Neuronal stem cell (in vitro differentiated cells): Measurements from ENCODE around the gene UIMC1. TPM values are rescaled to one million over a fixed set of nuclear protein-coding genes. Genes with fewer than 3 reads are reported as not detected.
A peak's percentile ranks its signal among the peaks of the same experiment; 100 is the strongest.
"Not testable (repeated sequence)": the region's sequence is repeated elsewhere in the genome, so short reads cannot be mapped to it uniquely, and the experiment has no call there.

Experiments
- DNase-seq: peaks from one replicate; pipeline ENCODE4 v3.0.0-alpha.2; 2013; ENCODE audit warnings: low spot score
- H2AFZ ChIP-seq: one replicate; pipeline ENCODE4 v1.6.1; 2013; ENCODE audit warnings: mild to moderate bottlenecking, low read length, inconsistent platforms
- H2AK5ac ChIP-seq: 2 replicates; pipeline ENCODE4 v1.6.1; 2013; ENCODE audit warnings: low read depth, mild to moderate bottlenecking, inconsistent platforms, low read length, moderate library complexity, mixed read lengths
- H2BK120ac ChIP-seq: 2 replicates; pipeline ENCODE4 v1.6.1; 2013; ENCODE audit warnings: low read depth, mild to moderate bottlenecking, inconsistent platforms, low read length, moderate library complexity, mixed read lengths
- H2BK12ac ChIP-seq: one replicate; pipeline ENCODE4 v1.6.1; 2013; ENCODE audit warnings: low read length, inconsistent platforms
- H2BK15ac ChIP-seq: 2 replicates; pipeline ENCODE4 v1.6.1; 2013; ENCODE audit warnings: mild to moderate bottlenecking, low read length, inconsistent platforms, mixed read lengths
- H2BK5ac ChIP-seq: one replicate; pipeline ENCODE4 v1.6.1; 2013; ENCODE audit warnings: inconsistent platforms, mild to moderate bottlenecking, low read length, moderate library complexity
- H3K14ac ChIP-seq: one replicate; pipeline ENCODE4 v1.6.1; 2013; ENCODE audit warnings: low read length, inconsistent platforms
- H3K18ac ChIP-seq: 2 replicates; pipeline ENCODE4 v1.6.1; 2013; ENCODE audit warnings: low read length, inconsistent platforms
- H3K23ac ChIP-seq: 2 replicates; pipeline ENCODE4 v1.6.1; 2013; ENCODE audit warnings: low read depth, mild to moderate bottlenecking, mixed read lengths, low read length, inconsistent platforms; ENCODE audit not compliant: poor library complexity
- H3K27ac ChIP-seq: replicated peaks from 3 replicates; pipeline ENCODE4 v1.5.1; 2013; ENCODE audit warnings: low read length, inconsistent platforms
- H3K27me3 ChIP-seq, 3 experiments: 2 replicates each; pipeline ENCODE4 v1.6.1; 2013; ENCODE audit warnings: low read length in 3 of 3, mild to moderate bottlenecking in 2 of 3, inconsistent platforms in 1 of 3, low read depth in 1 of 3, mixed read lengths in 1 of 3, moderate library complexity in 1 of 3; ENCODE audit not compliant: control insufficient read depth in 3 of 3, insufficient read depth in 3 of 3
- H3K36me3 ChIP-seq, 2 donors: replicated peaks in 1 of 2; 2 replicates each; pipeline ENCODE4 v1.6.1; 2013; ENCODE audit warnings: low read length in 2 of 2; ENCODE audit not compliant: control insufficient read depth in 2 of 2, insufficient read depth in 2 of 2
- H3K4ac ChIP-seq: 2 replicates; pipeline ENCODE4 v1.6.1; 2013; ENCODE audit warnings: inconsistent platforms, mild to moderate bottlenecking, low read length, moderate library complexity
- H3K4me1 ChIP-seq, 2 donors: 1 replicate in 1 of 2; 2 replicates in 1 of 2; pipeline ENCODE4 v1.6.1; 2013; ENCODE audit warnings: low read length in 2 of 2, low read depth in 1 of 2; ENCODE audit not compliant: control insufficient read depth in 2 of 2, insufficient read depth in 1 of 2
- H3K4me2 ChIP-seq: one replicate; pipeline ENCODE4 v1.6.1; 2013; ENCODE audit warnings: mild to moderate bottlenecking, low read length, inconsistent platforms; ENCODE audit not compliant: insufficient read depth, poor library complexity, severe bottlenecking
- H3K4me3 ChIP-seq, 2 donors: 2 replicates each; pipeline ENCODE4 v1.5.1; 2013; ENCODE audit warnings: low read length in 2 of 2, mild to moderate bottlenecking in 2 of 2, inconsistent platforms in 1 of 2, moderate library complexity in 1 of 2
- H3K79me1 ChIP-seq: one replicate; pipeline ENCODE4 v1.6.1; 2013; ENCODE audit warnings: low read depth, mild to moderate bottlenecking, inconsistent platforms, low read length, moderate library complexity
- H3K9ac ChIP-seq: one replicate; pipeline ENCODE4 v1.6.1; 2013; ENCODE audit warnings: mild to moderate bottlenecking, low read depth, low read length, inconsistent platforms; ENCODE audit not compliant: poor library complexity
- H3K9me3 ChIP-seq, 2 donors: replicated peaks in 1 of 2; 2 replicates each; pipeline versions ENCODE3 to v1.6.1; 2013; ENCODE audit warnings: low read length in 2 of 2, mild to moderate bottlenecking in 2 of 2, inconsistent platforms in 1 of 2, low read depth in 1 of 2, mixed read lengths in 1 of 2, moderate library complexity in 1 of 2; ENCODE audit not compliant: control insufficient read depth in 2 of 2, insufficient read depth in 1 of 2
- H4K8ac ChIP-seq: one replicate; pipeline ENCODE4 v1.6.1; 2013; ENCODE audit warnings: low read depth, mild to moderate bottlenecking, inconsistent platforms, low read length, moderate library complexity
- H4K91ac ChIP-seq: one replicate; pipeline ENCODE4 v1.6.1; 2013; ENCODE audit warnings: low read length, low read depth, mild to moderate bottlenecking, inconsistent platforms; ENCODE audit not compliant: poor library complexity
- WGBS, 2 donors: extraction: QIAGEN DNeasy Blood & Tissue Kit; methylation state at CpG; one replicate each; pipeline ENCODE4 v1.1.7; 2013; ENCODE audit warnings: missing lambda C conversion rate in 2 of 2, mixed read lengths in 1 of 2; ENCODE audit not compliant: insufficient read length in 2 of 2, insufficient replicate concordance in 1 of 2; ENCODE audit errors: extremely low coverage in 2 of 2; 5-methylcytosine and 5-hydroxymethylcytosine counted together
- polyA plus RNA-seq, 2 experiments: library from polyadenylated mRNA; stranded (reverse); fragments of 200-250 nt; gene quantifications; one replicate each; pipeline ENCODE4 v1.2.3, GENCODE V29; 2013

UIMC1 gene
- polyA plus RNA-seq (2013, experiment 1 of 2), result 25.7 TPM
- 24.6 TPM for polyA plus RNA-seq (2013, experiment 2 of 2)

GRCh38 chr5:177006265-177006972 lies at the start of gene UIMC1:
UIMC1 (minus strand) TSS chr5:177006779; CDS start chr5:176982615, 24,164 bp downstream.
- H3K4ac ChIP-seq, result peak within 1 kb of the TSS; percentile 47
- H3K27me3 ChIP-seq, result no peaks in the 10 kb centered on the region
- no CpG with 5 or more reads among the region's 83 CpGs for WGBS, 2 donors
- H2BK120ac ChIP-seq, result peak within 1 kb of the TSS; percentile 85
- H2BK12ac ChIP-seq, result no peak within 1 kb of the TSS
- peak within 1 kb of the TSS; percentile 98 for H3K27ac ChIP-seq
- peak within 1 kb of the TSS; percentile 80 for H2BK15ac ChIP-seq
- no peak within 1 kb of the TSS for H4K91ac ChIP-seq
- H3K79me1 ChIP-seq, result peaks cover 3% of the 10 kb centered on the region
- peak within 1 kb of the TSS; percentile 98 for H3K14ac ChIP-seq
- H4K8ac ChIP-seq, result peak within 1 kb of the TSS; percentile 65
- peak within 1 kb of the TSS; percentile 64 for H3K4me2 ChIP-seq
- H2AFZ ChIP-seq, result peak within 1 kb of the TSS; percentile 98
- H3K18ac ChIP-seq, result peak within 1 kb of the TSS; percentile 100
- H3K4me3 ChIP-seq, result peak within 1 kb of the TSS; percentile 93 to 97
- H3K36me3 ChIP-seq, result peaks cover 0 to 3% of the 10 kb centered on the region in 2 donors
- peaks cover 3 to 8% of the 10 kb centered on the region in 2 donors for H3K4me1 ChIP-seq
- peaks cover 0 to 2% of the 10 kb centered on the region in 2 donors for H3K9me3 ChIP-seq
- H2AK5ac ChIP-seq, result peak within 1 kb of the TSS; percentile 99
- DNase-seq, result peak; percentile 97
- peak within 1 kb of the TSS; percentile 98 for H3K9ac ChIP-seq
- H3K23ac ChIP-seq, result peak within 1 kb of the TSS; percentile 93
- H2BK5ac ChIP-seq, result peak within 1 kb of the TSS; percentile 99

GRCh38 chr5:177049285-177049684 lies 42.7 kb upstream of the UIMC1 start:
- no peak overlapping the region for H2BK5ac ChIP-seq
- H3K23ac ChIP-seq, result no peak overlapping the region
- H3K4me1 ChIP-seq, result peaks cover 0 to 10% of the 10 kb centered on the region in 2 donors
- no peak for DNase-seq
- H4K91ac ChIP-seq, result no peak overlapping the region
- no peak overlapping the region for H2BK15ac ChIP-seq
- no peak overlapping the region for H3K4ac ChIP-seq
- H3K14ac ChIP-seq, result no peak overlapping the region
- no peak overlapping the region for H3K4me3 ChIP-seq
- no peak overlapping the region for H2BK12ac ChIP-seq
- WGBS, 2 donors, result no CpG with 5 or more reads among the region's 5 CpGs
- no peak overlapping the region for H4K8ac ChIP-seq
- H2AFZ ChIP-seq, result no peak overlapping the region
- H3K9me3 ChIP-seq, result no peaks in the 10 kb centered on the region
- H3K18ac ChIP-seq, result no peak overlapping the region
- H3K4me2 ChIP-seq, result no peak overlapping the region
- peaks cover 13 to 86% of the 10 kb centered on the region in 2 donors for H3K36me3 ChIP-seq
- H3K79me1 ChIP-seq, result no peaks in the 10 kb centered on the region
- H2BK120ac ChIP-seq, result no peak overlapping the region
- H3K27me3 ChIP-seq, result no peaks in the 10 kb centered on the region
- H3K27ac ChIP-seq, result no peak overlapping the region
- H2AK5ac ChIP-seq, result no peak overlapping the region
- H3K9ac ChIP-seq, result no peak overlapping the region

- H3K23ac ChIP-seq, H3K4ac ChIP-seq, H2AFZ ChIP-seq, H3K9me3 ChIP-seq, H3K27ac ChIP-seq, H3K14ac ChIP-seq, H2BK120ac ChIP-seq, H3K4me1 ChIP-seq, H2AK5ac ChIP-seq, H4K91ac ChIP-seq, H2BK12ac ChIP-seq, H3K79me1 ChIP-seq, H4K8ac ChIP-seq, H3K18ac ChIP-seq, DNase-seq, H3K4me2 ChIP-seq, H3K27me3 ChIP-seq, H2BK15ac ChIP-seq, H3K4me3 ChIP-seq, H2BK5ac ChIP-seq, H3K9ac ChIP-seq: not testable (repeated sequence)
- no CpG with 5 or more reads among the region's 7 CpGs for WGBS, 2 donors
- peaks cover 15 to 87% of the 10 kb centered on the region in 2 donors for H3K36me3 ChIP-seq
Measured at GRCh38 chr5:177048531-177048930, 42.0 kb upstream of the UIMC1 start.

GRCh38 chr5:177045631-177046030 lies 39.1 kb upstream of the UIMC1 start:
- WGBS, 2 donors, result no CpG with 5 or more reads among the region's 4 CpGs

More at GRCh38 chr5:177045631-177046030, 39.1 kb upstream of the UIMC1 start:
- Histone ChIP-seq H3K27ac (no peak overlapping the region), H2AFZ (no peak overlapping the region), H3K4me1 (peaks cover 0 to 7% of the 10 kb centered on the region in 2 donors), H4K91ac (no peak overlapping the region), H2AK5ac (no peak overlapping the region), H3K4me3 (no peak overlapping the region), H3K27me3 (no peaks in the 10 kb centered on the region), H3K79me1 (no peaks in the 10 kb centered on the region), H3K4ac (no peak overlapping the region), H3K36me3 (peaks cover 18 to 92% of the 10 kb centered on the region in 2 donors), H2BK120ac (no peak overlapping the region), H2BK5ac (no peak overlapping the region), H3K4me2 (no peak overlapping the region), H4K8ac (no peak overlapping the region), H3K14ac (no peak overlapping the region), H3K9ac (no peak overlapping the region), H2BK15ac (no peak overlapping the region), H2BK12ac (no peak overlapping the region), H3K23ac (no peak overlapping the region), H3K9me3 (no peaks in the 10 kb centered on the region), H3K18ac (no peak overlapping the region)
- DNase-seq, result no peak
